K562 (cell line): Measurements from ENCODE around the gene COX4I2. TPM values are rescaled to one million over a fixed set of nuclear protein-coding genes. Genes with fewer than 3 reads are reported as not detected.
A peak's percentile ranks its signal among the peaks of the same experiment; 100 is the strongest.

ENCODE experiments used
- ASH1L ChIP-seq: fragments of 450-650 bp; IDR thresholded peaks from 2 replicates; pipeline ENCODE4 v1.6.1; 2018; ENCODE audit warnings: borderline replicate concordance, mild to moderate bottlenecking, low read depth; ENCODE audit not compliant: partially characterized antibody
- BCOR ChIP-seq: fragments of 450-650 bp; IDR thresholded peaks from 2 replicates; pipeline ENCODE4 v1.6.1; 2016
- HDAC8 ChIP-seq: fragments of 450-650 bp; IDR thresholded peaks from 2 replicates; pipeline ENCODE4 v1.6.1; 2016; ENCODE audit warnings: mild to moderate bottlenecking, missing genetic modification characterization, moderate library complexity, missing compliant biosample characterization
- HNRNPL ChIP-seq: fragments of 200-400 bp; formaldehyde crosslinking; IDR thresholded peaks from 2 replicates; pipeline ENCODE4 v1.6.1; 2017; ENCODE audit warnings: low read depth, mild to moderate bottlenecking, low read length
- HNRNPUL1 ChIP-seq: fragments of 200-400 bp; formaldehyde crosslinking; IDR thresholded peaks from 2 replicates; pipeline ENCODE4 v1.6.1; 2017; ENCODE audit warnings: low read length
- MBD2 ChIP-seq: sonication (generic); IDR thresholded peaks from 2 replicates; pipeline ENCODE4 v1.6.1; 2016; ENCODE audit warnings: low read depth, borderline replicate concordance
- MTA3 ChIP-seq: fragments of 450-650 bp; formaldehyde crosslinking; IDR thresholded peaks from 2 replicates; pipeline ENCODE4 v1.6.1; 2017; ENCODE audit warnings: mild to moderate bottlenecking, borderline replicate concordance
- NCOA1 ChIP-seq: fragments of 450-650 bp; IDR thresholded peaks from 2 replicates; pipeline ENCODE4 v1.6.1; 2016; ENCODE audit warnings: low read depth
- NCOR1 ChIP-seq: fragments of 450-650 bp; IDR thresholded peaks from 2 replicates; pipeline ENCODE4 v1.6.1; 2016; ENCODE audit warnings: mild to moderate bottlenecking, moderate library complexity
- SAFB2 ChIP-seq: fragments of 200-400 bp; formaldehyde crosslinking; IDR thresholded peaks from 2 replicates; pipeline ENCODE4 v1.6.1; 2018; ENCODE audit warnings: borderline replicate concordance, low read length, low read depth, moderate library complexity; ENCODE audit not compliant: severe bottlenecking
- STAT5B ChIP-seq: fragments of 250-450 bp; sonication (Bioruptor Pico); IDR thresholded peaks from 2 replicates; pipeline ENCODE4 v1.8.0; 2021; ENCODE audit warnings: mild to moderate bottlenecking, inconsistent platforms
- STAT6 ChIP-seq: sonication (generic); formaldehyde crosslinking; IDR thresholded peaks from 2 replicates; pipeline ENCODE4 v1.8.1; 2023; ENCODE audit warnings: mild to moderate bottlenecking, missing genetic modification reagents
- TAL1 ChIP-seq: fragments of 450-650 bp; IDR thresholded peaks from 2 replicates; pipeline ENCODE4 v1.6.1; 2016; ENCODE audit warnings: mild to moderate bottlenecking
- TRIM25 ChIP-seq: fragments of 450-650 bp; IDR thresholded peaks from 2 replicates; pipeline ENCODE4 v1.7.0; 2016; ENCODE audit warnings: borderline replicate concordance
- TSC22D4 ChIP-seq: fragments of 450-650 bp; IDR thresholded peaks from 2 replicates; pipeline ENCODE4 v1.6.1; 2016; ENCODE audit warnings: missing genetic modification characterization, missing biosample characterization, control low read depth
- ZBTB2 ChIP-seq: fragments of 450-650 bp; IDR thresholded peaks from 2 replicates; pipeline ENCODE4 v1.6.1; 2016; ENCODE audit warnings: antibody characterized with exemption
- ZKSCAN3 ChIP-seq: fragments of 250-450 bp; sonication (Bioruptor Pico); IDR thresholded peaks from 2 replicates; pipeline ENCODE4 v1.4.0; 2020
- ZNF512 ChIP-seq: IDR thresholded peaks from 2 replicates; pipeline ENCODE4 v1.6.1; 2016; ENCODE audit warnings: missing genetic modification characterization, missing compliant biosample characterization
- ZNF57 ChIP-seq: fragments of 450-650 bp; formaldehyde crosslinking; IDR thresholded peaks from 2 replicates; pipeline ENCODE4 v1.4.0; 2020; ENCODE audit warnings: mild to moderate bottlenecking, moderate library complexity
- ZNF764 ChIP-seq: fragments of 250-450 bp; sonication (Bioruptor Pico); IDR thresholded peaks from 2 replicates; pipeline ENCODE4 v1.4.0; 2020; ENCODE audit warnings: low read depth, mild to moderate bottlenecking, moderate library complexity
- ZNF830 ChIP-seq: fragments of 250-450 bp; sonication (Bioruptor Pico); IDR thresholded peaks from 2 replicates; pipeline ENCODE4 v1.5.0; 2021; ENCODE audit warnings: mild to moderate bottlenecking
- polyA plus RNA-seq, 8 experiments: library from polyadenylated mRNA; depleted of rRNA in 4 of 8; stranded (reverse) in 5 of 8; unstranded in 3 of 8; fragments of >200 nt; fragmentation: Nextera tagmentation in 2 of 8; fragmentation: Illumina TruSeq in 1 of 8; extraction: Ambion mirVana in 2 of 8; extraction: Trizol in 1 of 8; gene quantifications; 2 replicates each; pipeline versions ENCODE4 v1.2.1 to v1.2.3, GENCODE V29; 2011 to 2014; ENCODE audit warnings: inconsistent platforms in 1 of 8, missing spikeins in 1 of 8
- total RNA-seq, 7 experiments: library from RNA; depleted of rRNA in 6 of 7; stranded (reverse); fragments of >200 nt in 6 of 7; fragmentation: Illumina TruSeq in 2 of 7; extraction: Trizol in 2 of 7; gene quantifications; 2 replicates each; pipeline versions ENCODE4 v1.2.1 to v1.2.3, GENCODE V29; 2011 to 2021; ENCODE audit warnings: low replicate concordance in 1 of 7

COX4I2 gene
- total and polyA plus RNA-seq, 9 of the 15 experiments (the other 6 are each of a cell fraction or from before 2014, with no cell fraction given): not detected

- TF ChIP-seq ZNF764 (CRISPR knock-in tag) (no peak; the same call in 1 of the 2 replicates), NCOR1 (peak; percentile 75), ZKSCAN3 (no peak), MTA3 (peak; percentile 58; the same call in 1 of the 2 replicates), ASH1L (no peak), ZNF512 (tag) (no peak), BCOR (peak; percentile 92), MBD2 (peak; percentile 38), HDAC8 (peak; percentile 77), STAT5B (CRISPR knock-in tag) (no peak), ZNF830 (0 out of 2 replicates have a peak, but pooled peaks have one; percentile 15), HNRNPUL1 (no peak), TSC22D4 (tag) (no peak), NCOA1 (peak; percentile 33; the same call in 1 of the 2 replicates), HNRNPL (no peak), TAL1 (peak; percentile 71), ZNF57 (peak; percentile 79; the same call in 1 of the 2 replicates), ZBTB2 (peak; percentile 84), SAFB2 (no peak), TRIM25 (no peak), STAT6 (CRISPR knock-in tag) (0 out of 2 replicates have a peak, but pooled peaks have one; percentile 19)
Observed at GRCh38 chr20:31674895-31675827, 37.4 kb downstream of the COX4I2 start (continued).
